Ascending aorta (tissue), 2 donors: ENCODE results near the gene EHMT1. TPM values are rescaled to one million over a fixed set of nuclear protein-coding genes. Genes with fewer than 3 reads are reported as not detected.

Experiments used
- DNase-seq, 2 donors: peaks; one replicate each; pipeline ENCODE4 v3.0.0-alpha.2; 2019; ENCODE audit warnings: low spot score in 2 of 2
- H3K27ac ChIP-seq, 2 donors: fragments of 200-600 bp; sonication (generic); one replicate each; pipeline ENCODE4 v1.5.1; 2016 to 2017; ENCODE audit warnings: mild to moderate bottlenecking in 1 of 2
- H3K27me3 ChIP-seq: fragments of 200-600 bp; sonication (generic); one replicate; pipeline ENCODE4 v1.5.1; 2017
- H3K36me3 ChIP-seq, 2 donors: fragments of 200-600 bp; sonication (generic); one replicate each; pipeline ENCODE4 v1.5.1; 2016
- H3K4me1 ChIP-seq, 2 donors: fragments of 200-600 bp; sonication (generic); one replicate each; pipeline ENCODE4 v1.5.1; 2016 to 2017; ENCODE audit warnings: mild to moderate bottlenecking in 1 of 2
- H3K4me3 ChIP-seq, 2 donors: fragments of 200-600 bp; sonication (generic); one replicate each; pipeline ENCODE4 v1.5.1; 2016 to 2017; ENCODE audit warnings: mild to moderate bottlenecking in 1 of 2
- H3K9me3 ChIP-seq, 2 donors: fragments of 200-600 bp; sonication (generic); one replicate each; pipeline ENCODE4 v1.5.1; 2016
- CTCF ChIP-seq, 3 experiments: fragments of 200-600 bp in 2 of 3; fragments of 450-650 bp in 1 of 3; sonication (generic) in 2 of 3; IDR thresholded peaks; one replicate each; pipeline ENCODE4 v1.5.1; 2016 to 2019; ENCODE audit warnings: antibody characterized with exemption in 3 of 3, mild to moderate bottlenecking in 1 of 3, moderate library complexity in 1 of 3
- intact Hi-C: fragments of 100-400 bp; cut with DNase I; formaldehyde crosslinking; loops from one replicate; pipeline ENCODE4 v1.15.1; 2023
- total RNA-seq: library from RNA; depleted of rRNA; stranded (reverse); fragments of >200 nt; gene quantifications from one replicate; pipeline ENCODE4 v1.1.0, GENCODE V29; 2016

Gene EHMT1
- total RNA-seq, 1 donor from 2014 or later, result 49.9 TPM

- intact Hi-C loops, result no loop called here
- Histone ChIP-seq H3K27me3 (no peaks in the 10 kb centered on the region), H3K9me3 (peaks cover 0 to 7% of the 10 kb centered on the region in 2 donors), H3K4me3 (no peak overlapping the region), H3K4me1 (no peaks in the 10 kb centered on the region), H3K36me3 (peaks cover 34 to 69% of the 10 kb centered on the region in 2 donors), H3K27ac (no peak overlapping the region)
- no peak for DNase-seq
- no peak for TF ChIP-seq CTCF (IDR thresholded peaks at IDR 0.05)
Measured at GRCh38 chr9:137756045-137756744, 137.4 kb downstream of the EHMT1 start.

GRCh38 chr9:137757139-137757538, 138.3 kb downstream of the EHMT1 start:
- H3K9me3 ChIP-seq, result peaks cover 0 to 7% of the 10 kb centered on the region in 2 donors
- no peaks in the 10 kb centered on the region for H3K4me1 ChIP-seq
- no peaks in the 10 kb centered on the region for H3K27me3 ChIP-seq
- no peak overlapping the region for H3K4me3 ChIP-seq
- DNase-seq, result no peak
- peaks cover 31 to 64% of the 10 kb centered on the region in 2 donors for H3K36me3 ChIP-seq
- no peak for TF ChIP-seq CTCF (IDR thresholded peaks at IDR 0.05)
- intact Hi-C loops, result no loop called here
- no peak overlapping the region for H3K27ac ChIP-seq

GRCh38 chr9:137757613-137758029, 138.8 kb downstream of the EHMT1 start:
- intact Hi-C loops, result no loop called here
- H3K27ac ChIP-seq, result no peak overlapping the region

GRCh38 chr9:137758067-137758466, 139.3 kb downstream of the EHMT1 start:
- Histone ChIP-seq H3K4me1 (no peaks in the 10 kb centered on the region), H3K27ac (no peak overlapping the region), H3K36me3 (peaks cover 24 to 65% of the 10 kb centered on the region in 2 donors), H3K9me3 (peaks cover 0 to 7% of the 10 kb centered on the region in 2 donors), H3K4me3 (no peak overlapping the region), H3K27me3 (no peaks in the 10 kb centered on the region)
- DNase-seq, result no peak
- intact Hi-C loops, result no loop called here
- no peak for TF ChIP-seq CTCF (IDR thresholded peaks at IDR 0.05)

More at GRCh38 chr9:137757613-137758029, 138.8 kb downstream of the EHMT1 start:
- Histone ChIP-seq H3K27me3 (no peaks in the 10 kb centered on the region), H3K9me3 (peaks cover 0 to 7% of the 10 kb centered on the region in 2 donors), H3K36me3 (peaks cover 27 to 62% of the 10 kb centered on the region in 2 donors), H3K4me3 (no peak overlapping the region), H3K4me1 (no peaks in the 10 kb centered on the region)
- no peak for TF ChIP-seq CTCF (IDR thresholded peaks at IDR 0.05)
- DNase-seq, result no peak

- DNase-seq, result no peak
Measured at GRCh38 chr9:137759117-137759516, 140.3 kb downstream of the EHMT1 start.

More at GRCh38 chr9:137759117-137759516, 140.3 kb downstream of the EHMT1 start:
- peaks cover 27 to 66% of the 10 kb centered on the region in 2 donors for H3K36me3 ChIP-seq
- TF ChIP-seq CTCF (IDR thresholded peaks at IDR 0.05), result no peak
- no peak overlapping the region for H3K27ac ChIP-seq
- intact Hi-C loops, result no loop called here
- no peaks in the 10 kb centered on the region for H3K27me3 ChIP-seq
- H3K9me3 ChIP-seq, result peaks cover 0 to 7% of the 10 kb centered on the region in 2 donors
- H3K4me1 ChIP-seq, result no peaks in the 10 kb centered on the region
- no peak overlapping the region for H3K4me3 ChIP-seq
